ENCODE measurements around the gene INSYN2B.
"Not testable (repeated sequence)": the region's sequence is repeated elsewhere in the genome, so short reads cannot be mapped to it uniquely, and the experiment has no call there.

INSYN2B gene

GRCh38 chr5:169840405-169840804, 139.9 kb downstream of the INSYN2B start:
- no peak for DNase-seq

- no peak for DNase-seq
Observed at GRCh38 chr5:169838688-169839087, 141.6 kb downstream of the INSYN2B start.

GRCh38 chr5:169837686-169838085, 142.6 kb downstream of the INSYN2B start:
- DNase-seq = no peak

GRCh38 chr5:169836835-169837536, 143.3 kb downstream of the INSYN2B start:
- no peak for DNase-seq

GRCh38 chr5:169834540-169834939, 145.8 kb downstream of the INSYN2B start:
- DNase-seq = not testable (repeated sequence)

- not testable (repeated sequence) for DNase-seq
Observed at GRCh38 chr5:169833681-169834292, 146.5 kb downstream of the INSYN2B start.

GRCh38 chr5:169832845-169833244, 147.4 kb downstream of the INSYN2B start:
- no peak for DNase-seq

- no peak for DNase-seq
Observed at GRCh38 chr5:169832304-169832703, 148.0 kb downstream of the INSYN2B start.

- DNase-seq = no peak
Observed at GRCh38 chr5:169831331-169831730, 149.0 kb downstream of the INSYN2B start.

- no peak for DNase-seq
Observed at GRCh38 chr5:169828385-169828784, 151.9 kb downstream of the INSYN2B start.

GRCh38 chr5:169827769-169828168, 152.5 kb downstream of the INSYN2B start:
- DNase-seq = no peak

- DNase-seq = no peak
Observed at GRCh38 chr5:169826618-169827017, 153.7 kb downstream of the INSYN2B start.

- no peak for DNase-seq
Observed at GRCh38 chr5:169817031-169817430, 163.3 kb downstream of the INSYN2B start.

- no peak for DNase-seq
Observed at GRCh38 chr5:169814522-169814921, 165.8 kb downstream of the INSYN2B start.
